ENCODE data around the gene PRRC2C. TPM values are rescaled to one million over a fixed set of nuclear protein-coding genes. Genes with fewer than 3 reads are reported as not detected.
A peak's percentile ranks its signal among the peaks of the same experiment; 100 is the strongest.

The PRRC2C gene
- total and polyA plus RNA-seq, 12 donors, result 15.1 to 77.2 (median 58.1) TPM

DNA sequence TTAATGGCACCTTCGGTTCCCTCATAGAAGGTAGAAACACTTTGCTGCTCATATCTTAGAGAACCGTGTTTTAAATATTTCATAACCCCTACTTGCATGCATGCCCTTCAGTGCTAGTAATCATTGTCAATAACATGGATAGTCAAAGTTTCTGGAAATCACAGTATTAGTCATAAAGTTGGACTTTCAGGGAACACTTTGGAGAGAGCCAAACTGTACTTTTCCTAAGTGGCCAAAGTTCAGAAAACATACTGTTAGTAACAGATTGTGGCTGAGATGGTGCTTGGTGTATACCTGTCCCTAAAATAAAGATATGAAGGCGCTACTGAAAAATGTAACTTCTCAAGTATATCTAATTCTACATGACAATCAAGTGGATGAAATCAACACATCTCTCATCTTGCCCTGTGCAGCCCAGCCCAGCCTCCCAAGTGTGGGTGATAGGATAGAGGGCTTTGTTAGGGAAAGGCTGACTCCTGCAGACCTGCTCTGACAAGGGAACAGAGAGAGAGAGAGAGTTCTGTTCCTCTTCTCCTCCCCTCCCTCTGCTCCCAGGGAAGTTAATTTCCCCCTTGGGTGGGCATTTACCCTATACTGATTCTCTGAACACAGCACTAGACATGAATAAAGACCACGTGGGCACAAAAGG lies 152.7 kb downstream of the PRRC2C start:
- intact Hi-C loops (cut with DNase I), result no loop called here
- no peaks in the 10 kb centered on the region for H3K27me3 ChIP-seq
- no peaks in the 10 kb centered on the region for H3K4me1 ChIP-seq
- ATAC-seq (no peak), DNase-seq (no peak)
- TF ChIP-seq, protein P1, sequence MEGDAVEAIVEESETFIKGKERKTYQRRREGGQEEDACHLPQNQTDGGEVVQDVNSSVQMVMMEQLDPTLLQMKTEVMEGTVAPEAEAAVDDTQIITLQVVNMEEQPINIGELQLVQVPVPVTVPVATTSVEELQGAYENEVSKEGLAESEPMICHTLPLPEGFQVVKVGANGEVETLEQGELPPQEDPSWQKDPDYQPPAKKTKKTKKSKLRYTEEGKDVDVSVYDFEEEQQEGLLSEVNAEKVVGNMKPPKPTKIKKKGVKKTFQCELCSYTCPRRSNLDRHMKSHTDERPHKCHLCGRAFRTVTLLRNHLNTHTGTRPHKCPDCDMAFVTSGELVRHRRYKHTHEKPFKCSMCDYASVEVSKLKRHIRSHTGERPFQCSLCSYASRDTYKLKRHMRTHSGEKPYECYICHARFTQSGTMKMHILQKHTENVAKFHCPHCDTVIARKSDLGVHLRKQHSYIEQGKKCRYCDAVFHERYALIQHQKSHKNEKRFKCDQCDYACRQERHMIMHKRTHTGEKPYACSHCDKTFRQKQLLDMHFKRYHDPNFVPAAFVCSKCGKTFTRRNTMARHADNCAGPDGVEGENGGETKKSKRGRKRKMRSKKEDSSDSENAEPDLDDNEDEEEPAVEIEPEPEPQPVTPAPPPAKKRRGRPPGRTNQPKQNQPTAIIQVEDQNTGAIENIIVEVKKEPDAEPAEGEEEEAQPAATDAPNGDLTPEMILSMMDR (IDR thresholded peaks at IDR 0.05), result no peak
- 65 to 74% methylated on average over 4 of the region's 4 CpGs for WGBS, 2 donors
- H3K4me3 ChIP-seq, result no peak overlapping the region
- no peaks in the 10 kb centered on the region for H3K9me3 ChIP-seq
- no peaks in the 10 kb centered on the region for H3K36me3 ChIP-seq
- no peak overlapping the region for H3K27ac ChIP-seq

DNA sequence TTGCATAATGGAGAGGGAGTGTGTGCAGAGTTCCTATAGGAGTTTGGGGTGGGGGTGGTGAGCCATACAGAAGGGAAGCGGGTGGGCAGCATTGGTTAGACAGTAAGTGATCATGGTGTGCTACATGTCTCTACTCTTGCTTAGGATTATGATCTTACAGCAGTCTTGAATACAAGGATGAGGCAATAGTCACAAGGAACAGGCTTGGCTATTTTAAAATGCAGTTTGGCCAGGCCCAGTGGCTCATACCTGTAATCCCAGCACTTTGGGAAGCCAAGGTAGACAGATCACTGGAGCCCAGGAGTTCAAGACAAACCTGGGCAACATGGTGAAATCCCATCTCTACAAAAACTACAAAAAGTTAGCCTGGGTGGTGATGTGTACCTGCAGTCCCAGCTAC lies 154.9 kb downstream of the PRRC2C start:
- TF ChIP-seq, protein P1 (IDR thresholded peaks at IDR 0.05), result no peak
- no peaks in the 10 kb centered on the region for H3K27me3 ChIP-seq
- DNase-seq, result no peak
- 95 to 98% methylated on average over 1 of the region's 1 CpG for WGBS, 2 donors
- no peak overlapping the region for H3K27ac ChIP-seq
- no peaks in the 10 kb centered on the region for H3K9me3 ChIP-seq
- no peaks in the 10 kb centered on the region for H3K36me3 ChIP-seq
- H3K4me1 ChIP-seq, result peaks cover 1 to 7% (median 5%) of the 10 kb centered on the region in 9 donors
- intact Hi-C loops (cut with DNase I), result loop anchor here in 6 of 10 donors (5.0 to 10.0 kb wide), 4 partner anchors 77 to 345 kb away; partner anchors contain the start of gene METTL13 (in 2 of the 6)
- no peak for ATAC-seq
- no peak overlapping the region for H3K4me3 ChIP-seq

DNA sequence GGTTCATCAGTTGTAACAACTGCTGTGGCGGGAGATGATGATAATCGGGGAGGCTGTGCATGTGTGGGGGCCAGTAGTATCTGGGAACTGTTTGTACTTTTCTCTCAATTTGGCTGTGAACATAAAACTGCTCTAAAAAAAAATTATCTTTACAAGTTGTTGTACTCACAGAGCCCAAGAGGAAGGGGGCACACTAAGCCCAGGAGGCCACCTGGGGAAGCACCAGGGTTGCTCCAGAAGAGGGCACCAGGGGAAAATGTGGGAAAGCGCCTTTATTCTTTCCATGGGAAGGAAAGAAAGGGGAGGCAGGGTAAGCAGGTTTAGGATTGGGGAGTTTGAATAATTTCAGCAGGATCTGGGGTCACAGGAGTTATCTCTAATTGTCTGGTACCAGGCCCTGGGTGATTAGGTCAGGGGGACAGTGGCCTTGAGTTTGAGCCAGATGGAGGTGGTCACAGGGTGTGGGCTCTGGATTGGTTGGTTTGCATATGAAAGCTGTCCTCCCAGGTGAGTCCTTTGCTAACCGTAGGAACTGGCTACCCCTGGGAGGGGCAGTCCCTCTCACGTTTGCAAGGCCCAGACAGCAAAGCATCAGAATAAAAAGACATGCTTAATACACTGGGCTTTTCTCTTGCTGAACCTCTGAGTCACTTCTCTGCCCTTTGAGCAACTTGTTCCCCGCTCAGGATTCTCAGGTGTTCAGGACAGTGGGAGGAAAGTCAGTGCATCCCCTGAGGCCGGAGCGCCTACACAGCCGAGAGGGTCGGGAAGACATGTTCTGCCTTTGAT lies 155.9 kb downstream of the PRRC2C start:
- peaks cover 5 to 17% (median 15%) of the 10 kb centered on the region in 9 donors for H3K4me1 ChIP-seq
- WGBS, 2 donors, result 52 to 63% methylated on average over 10 of the region's 10 CpGs
- ATAC-seq (no peak), DNase-seq (no peak)
- TF ChIP-seq, protein P1 (IDR thresholded peaks at IDR 0.05), result peak in 1 of 9 donors; percentile 3
- no peak overlapping the region for H3K27ac ChIP-seq
- no peak overlapping the region for H3K4me3 ChIP-seq
- no peaks in the 10 kb centered on the region for H3K36me3 ChIP-seq
- H3K27me3 ChIP-seq, result no peaks in the 10 kb centered on the region
- intact Hi-C loops (cut with DNase I), result loop anchor here in 6 of 10 donors (5.0 to 10.0 kb wide), 4 partner anchors 76 to 344 kb away; partner anchors contain the start of gene METTL13 (in 2 of the 6)
- no peaks in the 10 kb centered on the region for H3K9me3 ChIP-seq

- TF ChIP-seq, protein P1 (IDR thresholded peaks at IDR 0.05), result no peak
- intact Hi-C loops (cut with DNase I), result loop anchor here in 6 of 10 donors (5.0 to 10.0 kb wide), 4 partner anchors 75 to 343 kb away; partner anchors contain the start of gene METTL13 (in 2 of the 6)
- DNase-seq (no peak), ATAC-seq (no peak)
- Histone ChIP-seq H3K36me3 (no peaks in the 10 kb centered on the region), H3K9me3 (no peaks in the 10 kb centered on the region), H3K27me3 (no peaks in the 10 kb centered on the region), H3K27ac (no peak overlapping the region), H3K4me3 (no peak overlapping the region), H3K4me1 (peaks cover 5 to 22% (median 17%) of the 10 kb centered on the region in 9 donors)
- WGBS, 2 donors, result 89 to 94% methylated on average over 4 of the region's 4 CpGs
These were observed 156.9 kb downstream of the PRRC2C start for GRCh38 chr1:171642197-171642596.

Other genes starting within 250 kb of the PRRC2C start
- 1 to 10 TPM in 4 of 10 donors, under 1 TPM in 4, not detected in 2; 0.15 to 7.8 (median 0.92) TPM for gene FMO1, start 237.0 kb upstream of the PRRC2C start, total RNA-seq
- under 1 TPM in 1 of 2 donors, not detected in 1; 0.16 TPM for gene FMO1, start 237.0 kb upstream of the PRRC2C start, polyA plus RNA-seq
- gene FMO4, start 171.3 kb upstream of the PRRC2C start, total RNA-seq, result 1 to 10 TPM; 2.8 to 8.7 (median 5.3) TPM
- 1 to 10 TPM; 1.7 to 7.6 TPM for gene FMO4, start 171.3 kb upstream of the PRRC2C start, polyA plus RNA-seq
- gene MYOCOS, start 136.7 kb downstream of the PRRC2C start, total RNA-seq, result not detected
- not detected for gene MYOCOS, start 136.7 kb downstream of the PRRC2C start, polyA plus RNA-seq
- 1 to 10 TPM in 9 of 10 donors, under 1 TPM in 1; 0.93 to 7.5 (median 2.7) TPM for gene MYOC, start 167.2 kb downstream of the PRRC2C start, total RNA-seq
- 1 to 10 TPM in 1 of 2 donors, under 1 TPM in 1; 0.80 to 3.7 TPM for gene MYOC, start 167.2 kb downstream of the PRRC2C start, polyA plus RNA-seq

All from heart right ventricle (tissue), 16 donors.